Smooth muscle cell (in vitro differentiated cells): ENCODE results near the gene NEMP2. TPM values are rescaled to one million over a fixed set of nuclear protein-coding genes. Genes with fewer than 3 reads are reported as not detected.

Experiments
- DNase-seq: peaks from one replicate; lab custom pipeline; 2025; ENCODE audit not compliant: unreplicated experiment; lab: John Stamatoyannopoulos, UW
- H2AFZ ChIP-seq: fragments of 200-600 bp; sonication (generic); 2 replicates; pipeline ENCODE4 v1.6.0; 2016; ENCODE audit warnings: antibody characterized with exemption, low read depth, mild to moderate bottlenecking
- H3F3A ChIP-seq: fragments of 200-600 bp; sonication (generic); 2 replicates; pipeline ENCODE4 v1.6.0; 2017; ENCODE audit warnings: antibody characterized with exemption, low read depth
- H3K27ac ChIP-seq: fragments of 200-600 bp; sonication (generic); 2 replicates; pipeline ENCODE4 v1.5.1; 2016; ENCODE audit warnings: low read depth, mild to moderate bottlenecking
- H3K27me3 ChIP-seq: fragments of 200-600 bp; sonication (generic); 2 replicates; pipeline ENCODE4 v1.6.1; 2016; ENCODE audit warnings: low read depth, mild to moderate bottlenecking
- H3K36me3 ChIP-seq: fragments of 200-600 bp; sonication (generic); 2 replicates; pipeline ENCODE4 v1.5.1; 2016; ENCODE audit warnings: low read depth
- H3K4me1 ChIP-seq: fragments of 200-600 bp; sonication (generic); 2 replicates; pipeline ENCODE4 v1.5.1; 2016; ENCODE audit warnings: low read depth
- H3K4me2 ChIP-seq: fragments of 200-600 bp; sonication (generic); 2 replicates; pipeline ENCODE4 v1.6.0; 2016; ENCODE audit warnings: mild to moderate bottlenecking
- H3K4me3 ChIP-seq: fragments of 200-600 bp; sonication (generic); 2 replicates; pipeline ENCODE4 v1.5.1; 2016; ENCODE audit warnings: mild to moderate bottlenecking
- H3K79me2 ChIP-seq: fragments of 200-600 bp; sonication (generic); 2 replicates; pipeline ENCODE4 v1.6.0; 2016; ENCODE audit warnings: low read depth, mild to moderate bottlenecking
- H3K9ac ChIP-seq: fragments of 200-600 bp; sonication (generic); 2 replicates; pipeline ENCODE4 v1.6.0; 2016; ENCODE audit warnings: low read depth
- H3K9me3 ChIP-seq: fragments of 200-600 bp; sonication (generic); replicated peaks from 2 replicates; pipeline ENCODE4 v1.5.1; 2016; ENCODE audit warnings: low read depth
- H4K20me1 ChIP-seq: fragments of 200-600 bp; sonication (generic); 2 replicates; pipeline ENCODE4 v1.6.0; 2016; ENCODE audit warnings: low read depth
- CTCF ChIP-seq: fragments of 200-600 bp; sonication (generic); IDR thresholded peaks from 2 replicates; pipeline ENCODE4 v1.5.1; 2017; ENCODE audit warnings: borderline replicate concordance, mild to moderate bottlenecking, antibody characterized with exemption; ENCODE audit not compliant: insufficient read depth, poor library complexity, severe bottlenecking
- WGBS: methylation state at CpG from one replicate; pipeline ENCODE4 v1.1.7; 2016; ENCODE audit warnings: low lambda C conversion rate; 5-methylcytosine and 5-hydroxymethylcytosine counted together
- polyA plus RNA-seq: library from polyadenylated mRNA; unstranded; fragments of >200 nt; fragmentation: Nextera tagmentation; extraction: Ambion mirVana; gene quantifications from 2 replicates; pipeline ENCODE4 v1.2.1, GENCODE V29; 2016
- total RNA-seq: library from RNA; depleted of rRNA; stranded (reverse); fragments of >200 nt; gene quantifications from 2 replicates; pipeline ENCODE4 v1.2.3, GENCODE V29; 2014

Gene NEMP2
- total and polyA plus RNA-seq, 2 experiments from 2014 or later: 1.4 to 5.0 TPM

- WGBS: 86% methylated on average over 4 of the region's 4 CpGs
- no peak for TF ChIP-seq CTCF
- H4K20me1 ChIP-seq: no peaks in the 10 kb centered on the region
Measured at GRCh38 chr2:190532581-190532980, 1.9 kb downstream of the NEMP2 start.

GRCh38 chr2:190530248-190530900, 4.1 kb downstream of the NEMP2 start:
- Histone ChIP-seq H3K4me3 (no peak overlapping the region), H3K27me3 (no peaks in the 10 kb centered on the region), H4K20me1 (no peaks in the 10 kb centered on the region), H3K9ac (no peak overlapping the region), H3F3A (no peaks in the 10 kb centered on the region), H3K27ac (peak overlapping the region; percentile 19), H3K79me2 (no peaks in the 10 kb centered on the region), H3K9me3 (no peaks in the 10 kb centered on the region), H3K4me2 (peak overlapping the region; percentile 28), H3K4me1 (peaks cover 17% of the 10 kb centered on the region), H2AFZ (no peak overlapping the region), H3K36me3 (no peaks in the 10 kb centered on the region)
- DNase-seq: no peak
- WGBS: 50% methylated on average over 6 of the region's 6 CpGs
- TF ChIP-seq CTCF: no peak

More at GRCh38 chr2:190532581-190532980, 1.9 kb downstream of the NEMP2 start:
- peaks cover 23% of the 10 kb centered on the region for H3K4me1 ChIP-seq
- no peaks in the 10 kb centered on the region for H3K27me3 ChIP-seq
- no peak overlapping the region for H3K4me2 ChIP-seq
- no peaks in the 10 kb centered on the region for H3K79me2 ChIP-seq
- no peaks in the 10 kb centered on the region for H3K36me3 ChIP-seq
- H3K9ac ChIP-seq: no peak overlapping the region
- H3K4me3 ChIP-seq: no peak overlapping the region
- no peaks in the 10 kb centered on the region for H3K9me3 ChIP-seq
- H3K27ac ChIP-seq: no peak overlapping the region
- H3F3A ChIP-seq: no peaks in the 10 kb centered on the region
- DNase-seq: no peak
- no peak overlapping the region for H2AFZ ChIP-seq

GRCh38 chr2:190529486-190530247, 4.9 kb downstream of the NEMP2 start:
- H3K4me1 ChIP-seq: peaks cover 10% of the 10 kb centered on the region
- no peaks in the 10 kb centered on the region for H3F3A ChIP-seq
- H4K20me1 ChIP-seq: no peaks in the 10 kb centered on the region
- H3K4me3 ChIP-seq: no peak overlapping the region
- no peak overlapping the region for H3K27ac ChIP-seq
- H3K9ac ChIP-seq: no peak overlapping the region
- H3K4me2 ChIP-seq: peak overlapping the region; percentile 28
- TF ChIP-seq CTCF: no peak
- H3K27me3 ChIP-seq: no peaks in the 10 kb centered on the region
- DNase-seq: no peak
- no peaks in the 10 kb centered on the region for H3K79me2 ChIP-seq
- 44% methylated on average over 3 of the region's 3 CpGs for WGBS
- H2AFZ ChIP-seq: no peak overlapping the region
- no peaks in the 10 kb centered on the region for H3K36me3 ChIP-seq
- H3K9me3 ChIP-seq: no peaks in the 10 kb centered on the region
